Astrocyte (in vitro differentiated cells and primary cell): Measurements from ENCODE around the gene RGS19. TPM values are rescaled to one million over a fixed set of nuclear protein-coding genes. Genes with fewer than 3 reads are reported as not detected.
A peak's percentile ranks its signal among the peaks of the same experiment; 100 is the strongest.

Source experiments
- DNase-seq: peaks from one replicate; pipeline ENCODE4 v3.0.0-alpha.2; 2010; ENCODE audit warnings: low read depth
- FAIRE-seq: peaks from 2 replicates; lab custom pipeline; 2011; peaks lifted over from hg19 to GRCh38; lab: Jason Lieb, UNC
- H2AFZ ChIP-seq: 2 replicates; pipeline ENCODE4 v1.6.0; 2012; ENCODE audit warnings: low read depth, low read length, inconsistent platforms
- H3K27ac ChIP-seq: 2 replicates; pipeline ENCODE4 v1.5.1; 2011; ENCODE audit warnings: low read depth, low read length, inconsistent platforms
- H3K27me3 ChIP-seq: 2 replicates; pipeline ENCODE4 v1.6.0; 2011; ENCODE audit warnings: low read length, inconsistent platforms; ENCODE audit not compliant: insufficient read depth
- H3K36me3 ChIP-seq: 2 replicates; pipeline ENCODE4 v1.5.1; 2011; ENCODE audit warnings: low read length, inconsistent platforms; ENCODE audit not compliant: insufficient read depth
- H3K4me1 ChIP-seq: 2 replicates; pipeline ENCODE4 v1.5.1; 2011; ENCODE audit warnings: low read length, inconsistent platforms; ENCODE audit not compliant: insufficient read depth
- H3K4me2 ChIP-seq: 2 replicates; pipeline ENCODE4 v1.6.0; 2012; ENCODE audit warnings: low read length, inconsistent platforms
- H3K4me3 ChIP-seq: 2 replicates; pipeline ENCODE4 v1.5.1; 2011; ENCODE audit warnings: low read depth, mild to moderate bottlenecking, low read length, inconsistent platforms; ENCODE audit not compliant: insufficient read depth
- H3K79me2 ChIP-seq: 2 replicates; pipeline ENCODE4 v1.6.0; 2012; ENCODE audit warnings: mild to moderate bottlenecking, low read length, inconsistent platforms; ENCODE audit not compliant: insufficient read depth
- H3K9ac ChIP-seq: 2 replicates; pipeline ENCODE4 v1.6.0; 2012; ENCODE audit warnings: mild to moderate bottlenecking, low read length, inconsistent platforms
- H3K9me3 ChIP-seq: 2 replicates; pipeline ENCODE4 v1.5.1; 2012; ENCODE audit warnings: low read depth, mild to moderate bottlenecking, low read length, inconsistent platforms; ENCODE audit not compliant: insufficient read depth
- H4K20me1 ChIP-seq: 2 replicates; pipeline ENCODE4 v1.6.0; 2012; ENCODE audit warnings: low read length, inconsistent platforms; ENCODE audit not compliant: insufficient read depth
- H3K27ac Mint-ChIP-seq: one replicate; pipeline ENCODE4 v1.8.0; 2021; ENCODE audit warnings: mild to moderate bottlenecking, mixed read lengths; ENCODE audit not compliant: unreplicated experiment
- H3K27me3 Mint-ChIP-seq: one replicate; pipeline ENCODE4 v1.8.0; 2021; ENCODE audit warnings: low read depth, mixed read lengths; ENCODE audit not compliant: unreplicated experiment
- H3K36me3 Mint-ChIP-seq: one replicate; pipeline ENCODE4 v1.8.0; 2021; ENCODE audit warnings: low read depth, mixed read lengths; ENCODE audit not compliant: unreplicated experiment
- H3K4me1 Mint-ChIP-seq: one replicate; pipeline ENCODE4 v1.8.0; 2021; ENCODE audit warnings: low read depth, mixed read lengths; ENCODE audit not compliant: unreplicated experiment
- H3K4me3 Mint-ChIP-seq: one replicate; pipeline ENCODE4 v1.8.0; 2021; ENCODE audit warnings: mild to moderate bottlenecking, moderate library complexity, mixed read lengths; ENCODE audit not compliant: unreplicated experiment
- H3K9me3 Mint-ChIP-seq: one replicate; pipeline ENCODE4 v1.8.0; 2021; ENCODE audit warnings: mild to moderate bottlenecking, mixed read lengths; ENCODE audit not compliant: unreplicated experiment
- EZH2 ChIP-seq: IDR thresholded peaks from 2 replicates; pipeline ENCODE4 v1.6.1; 2012; ENCODE audit warnings: mild to moderate bottlenecking, low read length, inconsistent platforms; ENCODE audit not compliant: insufficient read depth
- total RNA-seq: library from RNA; stranded (reverse); gene quantifications from 2 replicates; pipeline ENCODE4 v1.2.1, GENCODE V29; 2021
- TF ChIP-seq, protein P1 (sequence below): IDR thresholded peaks from 2 replicates; pipeline ENCODE4 v1.5.1; 2011; ENCODE audit warnings: low read depth, mild to moderate bottlenecking, inconsistent platforms, low read length, moderate library complexity; ENCODE audit not compliant: insufficient read depth

The RGS19 gene
- total RNA-seq, 1 donor from 2014 or later, result 18.3 TPM

DNA sequence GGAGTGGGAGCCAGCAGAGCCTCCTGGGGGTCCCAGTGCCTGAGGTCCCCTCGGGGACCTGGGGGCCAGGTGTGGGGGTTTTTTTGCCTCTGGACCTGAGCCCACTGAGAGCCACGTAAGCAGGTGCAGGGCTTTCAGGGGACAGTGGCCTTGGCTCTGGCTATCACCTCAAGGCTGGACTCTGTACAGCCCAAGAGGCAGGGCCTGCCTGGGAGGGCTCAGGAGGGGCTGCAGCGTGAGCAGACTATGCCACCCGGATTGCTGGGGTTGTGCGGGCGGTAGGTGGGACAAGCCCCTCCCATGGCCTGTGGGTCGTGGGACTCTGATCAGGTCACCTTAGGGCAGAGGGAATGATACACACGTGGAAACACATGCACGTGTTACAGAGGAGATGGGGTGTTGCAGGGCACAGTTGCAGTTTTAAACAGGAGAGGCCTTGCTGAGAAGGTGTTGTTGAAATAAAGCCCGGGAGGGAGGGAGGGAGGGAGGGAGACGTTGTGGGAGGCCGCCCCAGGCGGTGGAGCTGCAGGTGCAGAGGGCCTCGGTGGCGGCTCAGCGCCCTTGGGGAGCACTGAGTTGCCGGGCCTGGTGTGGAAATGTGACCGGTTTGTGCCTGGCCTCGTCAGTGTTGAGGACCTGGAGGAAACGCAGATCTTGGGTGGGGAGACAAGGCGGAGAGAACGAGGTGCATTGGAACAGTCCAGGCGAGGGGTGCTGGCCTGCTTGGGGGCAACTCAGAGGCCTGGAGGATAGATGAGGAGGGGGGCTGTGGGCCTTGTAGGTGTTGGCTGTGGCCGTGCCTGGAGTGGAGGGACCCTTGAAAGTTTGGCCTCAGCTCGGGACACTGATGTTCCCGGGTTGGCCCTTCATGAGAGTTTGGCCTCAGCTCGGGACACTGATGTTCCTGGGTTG, 14.0 kb downstream of the RGS19 start:
- Histone ChIP-seq H3K36me3 (no peaks in the 10 kb centered on the region), H2AFZ (no peak overlapping the region), H3K27me3 (no peaks in the 10 kb centered on the region), H3K27ac (no peak overlapping the region), H4K20me1 (peaks cover 32% of the 10 kb centered on the region), H3K9me3 (no peaks in the 10 kb centered on the region), H3K4me1 (peaks cover 31% of the 10 kb centered on the region), H3K9ac (no peak overlapping the region), H3K4me2 (peak overlapping the region; percentile 38), H3K4me3 (no peak overlapping the region), H3K79me2 (peaks cover 5% of the 10 kb centered on the region)
- H3K4me3 Mint-ChIP-seq, result peak overlapping the region; percentile 74
- H3K4me1 Mint-ChIP-seq, result peaks cover 18% of the 10 kb centered on the region
- H3K9me3 Mint-ChIP-seq, result no peaks in the 10 kb centered on the region
- DNase-seq, result no peak
- H3K27me3 Mint-ChIP-seq, result no peaks in the 10 kb centered on the region
- peaks cover 4% of the 10 kb centered on the region for H3K36me3 Mint-ChIP-seq
- peak overlapping the region; percentile 84 for H3K27ac Mint-ChIP-seq
- TF ChIP-seq, protein P1, sequence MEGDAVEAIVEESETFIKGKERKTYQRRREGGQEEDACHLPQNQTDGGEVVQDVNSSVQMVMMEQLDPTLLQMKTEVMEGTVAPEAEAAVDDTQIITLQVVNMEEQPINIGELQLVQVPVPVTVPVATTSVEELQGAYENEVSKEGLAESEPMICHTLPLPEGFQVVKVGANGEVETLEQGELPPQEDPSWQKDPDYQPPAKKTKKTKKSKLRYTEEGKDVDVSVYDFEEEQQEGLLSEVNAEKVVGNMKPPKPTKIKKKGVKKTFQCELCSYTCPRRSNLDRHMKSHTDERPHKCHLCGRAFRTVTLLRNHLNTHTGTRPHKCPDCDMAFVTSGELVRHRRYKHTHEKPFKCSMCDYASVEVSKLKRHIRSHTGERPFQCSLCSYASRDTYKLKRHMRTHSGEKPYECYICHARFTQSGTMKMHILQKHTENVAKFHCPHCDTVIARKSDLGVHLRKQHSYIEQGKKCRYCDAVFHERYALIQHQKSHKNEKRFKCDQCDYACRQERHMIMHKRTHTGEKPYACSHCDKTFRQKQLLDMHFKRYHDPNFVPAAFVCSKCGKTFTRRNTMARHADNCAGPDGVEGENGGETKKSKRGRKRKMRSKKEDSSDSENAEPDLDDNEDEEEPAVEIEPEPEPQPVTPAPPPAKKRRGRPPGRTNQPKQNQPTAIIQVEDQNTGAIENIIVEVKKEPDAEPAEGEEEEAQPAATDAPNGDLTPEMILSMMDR, result no peak
- no peak for TF ChIP-seq EZH2
- no peak for FAIRE-seq

DNA sequence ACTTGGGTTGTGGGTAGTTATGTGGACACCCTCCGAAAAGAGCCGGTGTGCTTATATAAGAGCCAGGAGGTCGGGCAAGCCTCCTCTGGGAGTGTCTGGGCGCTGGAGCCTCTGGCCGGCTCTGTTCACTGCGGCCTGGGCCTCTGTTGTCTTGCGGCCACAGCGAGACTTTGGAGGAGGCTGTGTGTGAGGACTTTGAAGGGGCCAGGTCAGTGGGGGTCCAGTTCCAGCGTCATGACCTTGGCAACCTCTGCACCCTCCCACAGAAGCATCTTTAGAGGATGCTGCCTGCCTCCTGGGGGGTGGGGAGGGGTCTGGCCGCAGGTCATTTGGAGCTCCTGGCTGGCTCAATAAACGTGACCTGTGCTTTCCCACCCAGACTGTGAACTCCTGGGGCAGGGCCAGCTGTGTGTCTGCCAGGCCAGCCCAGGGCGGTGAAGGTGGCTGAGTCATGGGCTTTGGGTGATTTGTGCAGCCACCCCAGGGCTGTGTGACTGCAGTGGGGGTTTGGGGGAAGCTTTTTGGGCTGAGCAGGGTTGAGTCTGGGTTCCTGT, 15.1 kb downstream of the RGS19 start:
- Histone ChIP-seq H3K79me2 (peaks cover 5% of the 10 kb centered on the region), H3K36me3 (no peaks in the 10 kb centered on the region), H3K27me3 (peaks cover 4% of the 10 kb centered on the region), H3K4me2 (peak overlapping the region; percentile 92), H3K27ac (no peak overlapping the region), H2AFZ (no peak overlapping the region), H3K4me3 (peak overlapping the region; percentile 79), H3K4me1 (peaks cover 31% of the 10 kb centered on the region), H4K20me1 (peaks cover 26% of the 10 kb centered on the region), H3K9me3 (no peaks in the 10 kb centered on the region), H3K9ac (peak overlapping the region; percentile 86)
- peaks cover 4% of the 10 kb centered on the region for H3K27me3 Mint-ChIP-seq
- FAIRE-seq, result no peak
- peaks cover 18% of the 10 kb centered on the region for H3K4me1 Mint-ChIP-seq
- peak overlapping the region; percentile 96 for H3K4me3 Mint-ChIP-seq
- no peaks in the 10 kb centered on the region for H3K9me3 Mint-ChIP-seq
- peak; percentile 38 for DNase-seq
- H3K27ac Mint-ChIP-seq, result peak overlapping the region; percentile 95
- TF ChIP-seq EZH2, result no peak
- TF ChIP-seq, protein P1, result no peak
- peaks cover 2% of the 10 kb centered on the region for H3K36me3 Mint-ChIP-seq
